IMR-90 (cell line): ENCODE measurements around the gene NDUFAB1. TPM values are rescaled to one million over a fixed set of nuclear protein-coding genes. Genes with fewer than 3 reads are reported as not detected.

Experiments used
- ATAC-seq: fragments of 200-7000 bp; cut with Tn5 transposase; 2 replicates; pipeline ENCODE4 v1.9.1; 2020; ENCODE audit warnings: low read depth, mild to moderate bottlenecking, moderate library complexity
- BruUV-seq: library from RNA; stranded (reverse); fragments of 400-500 nt; replicated peaks from 2 replicates; lab custom pipeline; 2021; lab: Mats Ljungman, UMichigan
- CTCF ChIA-PET: fragments of 300-600 bp; formaldehyde crosslinking; extraction: SDS; loops from one replicate; lab custom pipeline; 2021; ENCODE audit warnings: antibody characterized with exemption; lab: Yijun Ruan, JAX
- POLR2A ChIA-PET: fragments of 300-600 bp; sonication (Branson Sonifier 250); formaldehyde crosslinking; loops from one replicate; lab custom pipeline; 2022; ENCODE audit warnings: antibody characterized with exemption; ENCODE audit not compliant: unreplicated experiment; lab: Charles Lee
- DNase-seq: peaks from one replicate; pipeline ENCODE4 v3.0.0; 2013
- H2AFZ ChIP-seq: replicated peaks from 2 replicates; pipeline ENCODE3; 2013; ENCODE audit warnings: low read length, mild to moderate bottlenecking; ENCODE audit not compliant: poor library complexity
- H2AK5ac ChIP-seq: 2 replicates; pipeline ENCODE4 v1.6.1; 2013; ENCODE audit warnings: low read depth, low read length, inconsistent platforms
- H2AK9ac ChIP-seq: replicated peaks from 2 replicates; pipeline ENCODE3; 2013; ENCODE audit warnings: mild to moderate bottlenecking, low read depth, low read length, moderate library complexity; ENCODE audit not compliant: poor library complexity
- H2BK120ac ChIP-seq: 2 replicates; pipeline ENCODE4 v1.6.1; 2013; ENCODE audit warnings: low read depth, low read length, inconsistent platforms
- H2BK15ac ChIP-seq: 3 replicates; pipeline ENCODE4 v1.6.1; 2013; ENCODE audit warnings: low read depth, low read length, inconsistent platforms
- H2BK20ac ChIP-seq: 2 replicates; pipeline ENCODE4 v1.6.1; 2013; ENCODE audit warnings: low read depth, mild to moderate bottlenecking, inconsistent platforms, low read length, moderate library complexity
- H2BK5ac ChIP-seq: 2 replicates; pipeline ENCODE4 v1.6.1; 2013; ENCODE audit warnings: mild to moderate bottlenecking, low read depth, low read length, inconsistent platforms; ENCODE audit not compliant: poor library complexity, severe bottlenecking
- H3K14ac ChIP-seq: replicated peaks from 2 replicates; pipeline ENCODE4 v1.6.1; 2013; ENCODE audit warnings: low read depth, low read length, inconsistent platforms
- H3K18ac ChIP-seq: 2 replicates; pipeline ENCODE4 v1.6.1; 2013; ENCODE audit warnings: low read depth, low read length, control low read depth
- H3K23ac ChIP-seq: 2 replicates; pipeline ENCODE4 v1.6.1; 2013; ENCODE audit warnings: low read depth, low read length, inconsistent platforms
- H3K27ac ChIP-seq: 2 replicates; pipeline ENCODE4 v1.5.1; 2013; ENCODE audit warnings: mild to moderate bottlenecking, control low read depth, low read length; ENCODE audit not compliant: insufficient read depth
- H3K27me3 ChIP-seq: 2 replicates; pipeline ENCODE4 v1.6.1; 2013; ENCODE audit warnings: low read length; ENCODE audit not compliant: control insufficient read depth, insufficient read depth
- H3K36me3 ChIP-seq: 2 replicates; pipeline ENCODE4 v1.6.1; 2013; ENCODE audit warnings: low read length, mixed read lengths; ENCODE audit not compliant: control insufficient read depth, insufficient read depth
- H3K4ac ChIP-seq: 2 replicates; pipeline ENCODE4 v1.6.1; 2013; ENCODE audit warnings: low read depth, low read length, inconsistent platforms
- H3K4me1 ChIP-seq: 2 replicates; pipeline ENCODE4 v1.6.1; 2013; ENCODE audit warnings: low read length, mixed read lengths; ENCODE audit not compliant: control insufficient read depth, insufficient read depth
- H3K4me2 ChIP-seq: 2 replicates; pipeline ENCODE4 v1.6.1; 2013; ENCODE audit warnings: low read depth, mild to moderate bottlenecking, control low read depth, low read length, moderate library complexity
- H3K4me3 ChIP-seq: 2 replicates; pipeline ENCODE4 v1.5.1; 2013; ENCODE audit warnings: low read depth, mild to moderate bottlenecking, control low read depth, low read length, moderate library complexity; ENCODE audit not compliant: insufficient read depth
- H3K56ac ChIP-seq: 2 replicates; pipeline ENCODE4 v1.6.1; 2013; ENCODE audit warnings: low read length, inconsistent platforms; ENCODE audit not compliant: insufficient read depth; ENCODE audit errors: extremely low read depth
- H3K79me1 ChIP-seq, 2 experiments: 2 replicates each; pipeline ENCODE4 v1.6.1; 2013; ENCODE audit warnings: low read length in 2 of 2, inconsistent platforms in 1 of 2, low read depth in 1 of 2
- H3K9ac ChIP-seq: 2 replicates; pipeline ENCODE4 v1.6.1; 2013; ENCODE audit warnings: low read depth, low read length, control low read depth
- H3K9me1 ChIP-seq: 2 replicates; pipeline ENCODE4 v1.6.1; 2013; ENCODE audit warnings: low read length, inconsistent platforms; ENCODE audit not compliant: insufficient read depth
- H3K9me3 ChIP-seq: 2 replicates; pipeline ENCODE4 v1.6.1; 2013; ENCODE audit warnings: low read length; ENCODE audit not compliant: control insufficient read depth, insufficient read depth
- H4K20me1 ChIP-seq: 2 replicates; pipeline ENCODE4 v1.6.1; 2013; ENCODE audit warnings: low read length, inconsistent platforms; ENCODE audit not compliant: insufficient read depth
- H4K5ac ChIP-seq: 2 replicates; pipeline ENCODE4 v1.6.1; 2013; ENCODE audit warnings: mild to moderate bottlenecking, low read depth, low read length, control low read depth
- H4K8ac ChIP-seq, 2 experiments: 2 replicates each; pipeline ENCODE4 v1.6.1; 2013; ENCODE audit warnings: low read depth in 2 of 2, low read length in 2 of 2, control low read depth in 1 of 2, inconsistent platforms in 1 of 2
- H4K91ac ChIP-seq: 2 replicates; pipeline ENCODE4 v1.6.1; 2013; ENCODE audit warnings: low read depth, low read length, inconsistent platforms; ENCODE audit not compliant: insufficient read depth
- BHLHE40 ChIP-seq: fragments of 150-350 bp; IDR thresholded peaks from 2 replicates; pipeline ENCODE4 v1.6.1; 2016; ENCODE audit warnings: mild to moderate bottlenecking, low read depth, low read length
- CEBPB ChIP-seq: IDR thresholded peaks from 2 replicates; pipeline ENCODE4 v1.6.1; 2012; ENCODE audit warnings: low read depth, low read length, improper control_type of control experiment
- FOS ChIP-seq: fragments of 150-350 bp; IDR thresholded peaks from 2 replicates; pipeline ENCODE4 v1.6.1; 2016; ENCODE audit warnings: low read depth, low read length
- MAFK ChIP-seq: IDR thresholded peaks from 2 replicates; pipeline ENCODE4 v1.6.1; 2012; ENCODE audit warnings: low read depth, low read length, improper control_type of control experiment
- MAZ ChIP-seq: IDR thresholded peaks from 2 replicates; pipeline ENCODE4 v1.6.1; 2012; ENCODE audit warnings: low read depth, mild to moderate bottlenecking, low read length, improper control_type of control experiment, moderate library complexity, borderline replicate concordance
- MXI1 ChIP-seq: IDR thresholded peaks from 2 replicates; pipeline ENCODE4 v1.6.1; 2012; ENCODE audit warnings: low read depth, mild to moderate bottlenecking, low read length, moderate library complexity, borderline replicate concordance
- NFE2L2 ChIP-seq: fragments of 150-350 bp; IDR thresholded peaks from 2 replicates; pipeline ENCODE4 v1.6.1; 2016; ENCODE audit warnings: low read depth, mild to moderate bottlenecking, low read length
- POLR2A ChIP-seq: IDR thresholded peaks from 2 replicates; pipeline ENCODE4 v1.6.1; 2012; ENCODE audit warnings: mild to moderate bottlenecking, low read depth, low read length
- RCOR1 ChIP-seq: IDR thresholded peaks from 2 replicates; pipeline ENCODE4 v1.6.1; 2012; ENCODE audit warnings: mild to moderate bottlenecking, low read length, improper control_type of control experiment; ENCODE audit not compliant: insufficient replicate concordance
- SMC3 ChIP-seq: fragments of 150-350 bp; IDR thresholded peaks from 2 replicates; pipeline ENCODE4 v1.6.1; 2016; ENCODE audit warnings: low read depth, mild to moderate bottlenecking, antibody characterized with exemption, low read length, moderate library complexity
- WGBS, 2 experiments: methylation state at CpG; one replicate each; pipeline versions ENCODE4 v1.1.5 to v1.1.7; 2013; ENCODE audit warnings: missing lambda C conversion rate in 2 of 2; ENCODE audit not compliant: insufficient read length in 1 of 2; ENCODE audit errors: extremely low coverage in 2 of 2; 5-methylcytosine and 5-hydroxymethylcytosine counted together
- dilution Hi-C: fragments of 300-500 bp; cut with HindIII; formaldehyde crosslinking; loops from one replicate; pipeline ENCODE4 v1.14.3; 2018; ENCODE audit warnings: low sequenced_read_pairs; ENCODE audit not compliant: unreplicated experiment
- in situ Hi-C: fragments of 300-500 bp; cut with MboI; formaldehyde crosslinking; loops from 3 replicates; pipeline ENCODE4 v1.14.3; 2019; ENCODE audit warnings: low sequenced_read_pairs, inconsistent platforms, mixed read lengths
- intact Hi-C: fragments of 100-400 bp; cut with micrococcal nuclease; formaldehyde crosslinking; loops from 2 replicates; pipeline ENCODE4 v1.10.0; 2022
- polyA plus RNA-seq, 3 experiments: library from polyadenylated mRNA; depleted of rRNA; stranded (reverse); fragments of >200 nt; gene quantifications; 2 replicates each; pipeline ENCODE4 v1.2.3, GENCODE V29; 2012; ENCODE audit warnings: low replicate concordance in 1 of 3
- total RNA-seq: library from RNA; depleted of rRNA; stranded (reverse); fragments of >200 nt; gene quantifications from 2 replicates; pipeline ENCODE4 v1.2.3, GENCODE V29; 2012
- TF ChIP-seq, protein P1 (sequence below): conservative IDR thresholded peaks from 2 replicates; pipeline ENCODE4 v1.5.1; 2012; ENCODE audit warnings: mild to moderate bottlenecking, low read depth, low read length, improper control_type of control experiment
- TF ChIP-seq, protein P2 (sequence below): fragments of 150-350 bp; IDR thresholded peaks from 2 replicates; pipeline ENCODE4 v1.6.1; 2017; ENCODE audit warnings: mild to moderate bottlenecking, antibody characterized with exemption, low read length, low read depth

NDUFAB1 gene
- total and polyA plus RNA-seq, 2 of the 4 experiments (the other 2 are of a cell fraction): 117 to 146 TPM

DNA sequence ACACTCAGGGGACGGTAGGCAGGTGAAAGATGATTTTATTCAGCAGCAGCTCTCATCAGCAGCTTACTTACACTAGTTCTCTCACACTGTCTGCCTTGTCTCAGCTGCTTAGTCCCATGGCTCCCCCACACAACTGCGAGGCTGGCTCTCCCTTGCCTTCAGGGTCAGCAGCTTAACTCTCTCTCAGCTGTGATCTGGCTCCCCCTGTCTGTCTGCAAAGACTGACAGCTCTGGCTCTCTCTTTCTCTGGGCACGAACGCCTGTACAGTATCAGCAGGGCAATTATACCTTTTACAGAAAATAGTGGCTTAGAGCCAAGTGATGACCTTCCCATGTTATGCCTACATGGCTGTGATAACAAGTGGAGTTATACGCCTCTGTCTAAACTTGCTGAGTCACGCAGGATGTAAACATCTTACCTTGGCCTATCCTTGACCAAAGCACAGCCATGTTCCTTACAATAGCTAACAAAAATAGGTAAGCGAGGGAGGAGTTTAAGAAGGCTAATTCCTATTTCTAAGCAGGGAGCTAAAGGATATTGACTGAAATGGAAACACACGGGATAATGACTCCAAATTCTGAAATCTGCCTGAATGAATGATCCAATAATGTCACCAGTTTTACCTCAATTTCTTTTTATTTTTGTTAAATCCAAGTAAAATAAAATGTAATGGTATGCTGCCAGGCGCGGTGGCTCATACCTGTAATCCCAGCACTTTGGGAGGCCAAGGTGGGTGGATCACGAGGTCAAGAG, 1.1 kb upstream of the NDUFAB1 start:
- no peak overlapping the region for H2BK120ac ChIP-seq
- peak overlapping the region; percentile 54 for H2AFZ ChIP-seq
- ChIA-PET POLR2A (no interaction called here), CTCF (interaction anchor here (0.8 kb wide), 1 partner anchor 12 kb away, joined by 3 read pairs; no protein-coding TSS in a partner anchor)
- no peak overlapping the region for H3K14ac ChIP-seq
- ATAC-seq: no peak
- H3K27ac ChIP-seq: no peak overlapping the region
- H3K18ac ChIP-seq: no peak overlapping the region
- H4K20me1 ChIP-seq: peaks cover 18% of the 10 kb centered on the region
- no peak overlapping the region for H3K23ac ChIP-seq
- H3K79me1 ChIP-seq: peaks cover 0 to 23% of the 10 kb centered on the region in 2 experiments; a peak in 3 of 4 replicates
- no peaks in the 10 kb centered on the region for H3K27me3 ChIP-seq
- H3K9ac ChIP-seq: no peak overlapping the region
- H4K5ac ChIP-seq: peak overlapping the region; percentile 67
- intact Hi-C loops (loop anchor here (2.0 kb wide), 1 partner anchor 44 kb away; the partner anchor contains the start of genes DCTN5 and PALB2), dilution Hi-C loops (no loop called here), in situ Hi-C loops (no loop called here)
- no peak overlapping the region for H2BK20ac ChIP-seq
- H3K36me3 ChIP-seq: peaks cover 10% of the 10 kb centered on the region
- DNase-seq: no peak
- no peak overlapping the region for H2BK15ac ChIP-seq
- H4K91ac ChIP-seq: no peak overlapping the region
- H3K4me3 ChIP-seq: no peak overlapping the region
- peak overlapping the region; percentile 58 to 75; a peak in 3 of 4 replicates for H4K8ac ChIP-seq
- peak overlapping the region; percentile 68 for H2AK9ac ChIP-seq
- peaks cover 5% of the 10 kb centered on the region for H3K9me1 ChIP-seq
- no peak overlapping the region; the same call in 1 of the 2 replicates for H3K4ac ChIP-seq
- BruUV-seq: no TSS peak
- TF ChIP-seq, protein P1, sequence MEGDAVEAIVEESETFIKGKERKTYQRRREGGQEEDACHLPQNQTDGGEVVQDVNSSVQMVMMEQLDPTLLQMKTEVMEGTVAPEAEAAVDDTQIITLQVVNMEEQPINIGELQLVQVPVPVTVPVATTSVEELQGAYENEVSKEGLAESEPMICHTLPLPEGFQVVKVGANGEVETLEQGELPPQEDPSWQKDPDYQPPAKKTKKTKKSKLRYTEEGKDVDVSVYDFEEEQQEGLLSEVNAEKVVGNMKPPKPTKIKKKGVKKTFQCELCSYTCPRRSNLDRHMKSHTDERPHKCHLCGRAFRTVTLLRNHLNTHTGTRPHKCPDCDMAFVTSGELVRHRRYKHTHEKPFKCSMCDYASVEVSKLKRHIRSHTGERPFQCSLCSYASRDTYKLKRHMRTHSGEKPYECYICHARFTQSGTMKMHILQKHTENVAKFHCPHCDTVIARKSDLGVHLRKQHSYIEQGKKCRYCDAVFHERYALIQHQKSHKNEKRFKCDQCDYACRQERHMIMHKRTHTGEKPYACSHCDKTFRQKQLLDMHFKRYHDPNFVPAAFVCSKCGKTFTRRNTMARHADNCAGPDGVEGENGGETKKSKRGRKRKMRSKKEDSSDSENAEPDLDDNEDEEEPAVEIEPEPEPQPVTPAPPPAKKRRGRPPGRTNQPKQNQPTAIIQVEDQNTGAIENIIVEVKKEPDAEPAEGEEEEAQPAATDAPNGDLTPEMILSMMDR: no peak
- no peak for TF ChIP-seq CEBPB
- TF ChIP-seq FOS: no peak
- no peak for TF ChIP-seq BHLHE40
- no peak for TF ChIP-seq SMC3
- TF ChIP-seq MAZ: no peak
- no peak for TF ChIP-seq MXI1
- TF ChIP-seq MAFK: no peak
- no peak; the same call in 1 of the 2 replicates for TF ChIP-seq NFE2L2
- TF ChIP-seq, protein P2, sequence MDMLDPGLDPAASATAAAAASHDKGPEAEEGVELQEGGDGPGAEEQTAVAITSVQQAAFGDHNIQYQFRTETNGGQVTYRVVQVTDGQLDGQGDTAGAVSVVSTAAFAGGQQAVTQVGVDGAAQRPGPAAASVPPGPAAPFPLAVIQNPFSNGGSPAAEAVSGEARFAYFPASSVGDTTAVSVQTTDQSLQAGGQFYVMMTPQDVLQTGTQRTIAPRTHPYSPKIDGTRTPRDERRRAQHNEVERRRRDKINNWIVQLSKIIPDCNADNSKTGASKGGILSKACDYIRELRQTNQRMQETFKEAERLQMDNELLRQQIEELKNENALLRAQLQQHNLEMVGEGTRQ: no peak
- no peak for TF ChIP-seq RCOR1
- no peak for TF ChIP-seq POLR2A
- H3K9me3 ChIP-seq: no peaks in the 10 kb centered on the region
- H3K4me1 ChIP-seq: peaks cover 3% of the 10 kb centered on the region; the same call in 1 of the 2 replicates
- 80% methylated on average over 1 of the region's 11 CpGs; no CpG with 5 or more reads in 1 of the 2 experiments for WGBS, 2 experiments
- no peak overlapping the region for H3K4me2 ChIP-seq
- no peak overlapping the region for H3K56ac ChIP-seq
- H2AK5ac ChIP-seq: peak overlapping the region; percentile 51; the same call in 1 of the 2 replicates
- H2BK5ac ChIP-seq: no peak overlapping the region
